ENCODE results near the gene IL13RA1. TPM values are rescaled to one million over a fixed set of nuclear protein-coding genes. Genes with fewer than 3 reads are reported as not detected.
A peak's percentile ranks its signal among the peaks of the same experiment; 100 is the strongest.

Gene IL13RA1
- total RNA-seq, 2 donors from 2014 or later, result 15.2 to 23.6 TPM

- Histone ChIP-seq H3K9me3 (no peaks in the 10 kb centered on the region), H3K36me3 (replicated peaks in 1 of 2; ENCODE audit: insufficient read depth in 1 of 2, low read depth in 2 of 2) (no peaks in the 10 kb centered on the region), H3K27me3 (no peaks in the 10 kb centered on the region), H3K4me1 (no peaks in the 10 kb centered on the region), H3K27ac (no peak overlapping the region), H3K4me3 (no peak overlapping the region)
- intact Hi-C loops (cut with DNase I), result no loop called here
- no peak for ATAC-seq
- DNase-seq, result peak in 1 of 4 donors; percentile 11
- 89 to 93% methylated on average over 9 of the region's 9 CpGs for WGBS, 2 donors
- TF ChIP-seq CTCF (IDR thresholded peaks at IDR 0.05), result no peak
- TF ChIP-seq POLR2A (IDR thresholded peaks at IDR 0.05), result no peak
Measured at GRCh38 chrX:118751950-118752783, 24.8 kb downstream of the IL13RA1 start.

DNA sequence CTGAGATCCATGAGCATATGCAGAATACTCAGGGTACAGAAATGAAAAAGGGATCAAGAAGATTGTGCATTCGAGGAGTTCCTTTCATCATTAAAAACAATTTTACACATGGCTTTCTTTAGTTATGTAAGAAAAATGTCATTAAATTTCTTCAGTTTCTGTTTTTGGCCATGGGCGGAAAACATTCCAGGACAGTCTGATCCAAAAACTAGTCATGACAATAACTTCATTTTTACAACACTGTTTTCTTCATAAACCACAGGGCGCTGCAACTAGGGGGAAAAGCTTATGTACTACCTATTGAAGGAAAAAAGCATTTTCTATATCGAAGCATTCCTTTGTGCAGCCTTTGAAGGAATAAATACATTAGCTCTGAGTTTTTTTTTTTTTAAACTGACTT is 28.2 kb downstream of the IL13RA1 start:
- H3K4me3 ChIP-seq, result no peak overlapping the region
- no peaks in the 10 kb centered on the region for H3K36me3 ChIP-seq (replicated peaks in 1 of 2; ENCODE audit: insufficient read depth in 1 of 2, low read depth in 2 of 2)
- 77 to 83% methylated on average over 4 of the region's 4 CpGs for WGBS, 2 donors
- TF ChIP-seq POLR2A (IDR thresholded peaks at IDR 0.05), result no peak
- no peak for TF ChIP-seq CTCF (IDR thresholded peaks at IDR 0.05)
- no peaks in the 10 kb centered on the region for H3K9me3 ChIP-seq
- no peaks in the 10 kb centered on the region for H3K4me1 ChIP-seq
- DNase-seq (no peak), ATAC-seq (no peak)
- no peak overlapping the region for H3K27ac ChIP-seq
- intact Hi-C loops (cut with DNase I), result no loop called here
- no peaks in the 10 kb centered on the region for H3K27me3 ChIP-seq

DNA sequence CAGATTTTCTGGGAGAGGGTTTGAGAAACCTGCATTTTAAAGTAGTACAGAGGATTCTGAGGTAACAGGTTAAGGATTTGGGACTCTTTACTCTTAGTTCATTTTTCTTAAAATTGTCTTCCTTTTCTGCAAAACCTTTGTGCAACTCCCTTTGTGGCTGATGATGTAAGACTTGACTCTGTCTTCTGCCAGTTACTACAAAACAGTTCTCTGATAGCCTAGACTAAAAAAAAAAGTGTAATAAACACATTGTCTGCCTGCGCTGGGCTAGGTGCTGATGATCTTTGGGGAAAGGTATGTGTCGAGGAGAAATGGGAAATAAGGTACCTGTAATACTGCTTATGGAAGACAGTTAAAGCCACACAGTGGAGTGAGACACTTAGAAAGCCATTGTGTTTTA is 28.7 kb downstream of the IL13RA1 start:
- Histone ChIP-seq H3K27ac (no peak overlapping the region), H3K36me3 (replicated peaks in 1 of 2; ENCODE audit: insufficient read depth in 1 of 2, low read depth in 2 of 2) (no peaks in the 10 kb centered on the region), H3K9me3 (no peaks in the 10 kb centered on the region), H3K4me1 (no peaks in the 10 kb centered on the region), H3K4me3 (no peak overlapping the region), H3K27me3 (no peaks in the 10 kb centered on the region)
- intact Hi-C loops (cut with DNase I), result no loop called here
- no peak for TF ChIP-seq POLR2A (IDR thresholded peaks at IDR 0.05)
- TF ChIP-seq CTCF (IDR thresholded peaks at IDR 0.05), result no peak
- WGBS, 2 donors, result 65 to 90% methylated on average over 2 of the region's 2 CpGs
- ATAC-seq, result no peak
- no peak for DNase-seq

- Histone ChIP-seq H3K27me3 (no peaks in the 10 kb centered on the region), H3K36me3 (replicated peaks in 1 of 2; ENCODE audit: insufficient read depth in 1 of 2, low read depth in 2 of 2) (no peaks in the 10 kb centered on the region), H3K27ac (no peak overlapping the region), H3K9me3 (no peaks in the 10 kb centered on the region), H3K4me3 (no peak overlapping the region), H3K4me1 (no peaks in the 10 kb centered on the region)
- ATAC-seq, result no peak
- TF ChIP-seq POLR2A (IDR thresholded peaks at IDR 0.05) (no peak), CTCF (IDR thresholded peaks at IDR 0.05) (no peak)
- 69 to 79% methylated on average over 2 of the region's 2 CpGs for WGBS, 2 donors
- DNase-seq, result no peak
- intact Hi-C loops (cut with DNase I), result no loop called here
Measured at GRCh38 chrX:118758511-118758910, 31.1 kb downstream of the IL13RA1 start.

- H3K27me3 ChIP-seq, result no peaks in the 10 kb centered on the region
- no peak overlapping the region for H3K4me3 ChIP-seq
- 78 to 91% methylated on average over 3 of the region's 3 CpGs for WGBS, 2 donors
- intact Hi-C loops (cut with DNase I), result no loop called here
- no peaks in the 10 kb centered on the region for H3K4me1 ChIP-seq
- DNase-seq (no peak), ATAC-seq (no peak)
- TF ChIP-seq CTCF (IDR thresholded peaks at IDR 0.05) (no peak), POLR2A (IDR thresholded peaks at IDR 0.05) (no peak)
- no peaks in the 10 kb centered on the region for H3K36me3 ChIP-seq (replicated peaks in 1 of 2; ENCODE audit: insufficient read depth in 1 of 2, low read depth in 2 of 2)
- H3K9me3 ChIP-seq, result no peaks in the 10 kb centered on the region
- H3K27ac ChIP-seq, result no peak overlapping the region
Measured at GRCh38 chrX:118760025-118760424, 32.6 kb downstream of the IL13RA1 start.

All from body of pancreas (tissue), 4 donors.